Panc1 (cell line): ENCODE measurements around the gene ASAP2. TPM values are rescaled to one million over a fixed set of nuclear protein-coding genes. Genes with fewer than 3 reads are reported as not detected.

ENCODE experiments used
- ATAC-seq: fragments of 200-7000 bp; cut with Tn5 transposase; 2 replicates; pipeline ENCODE4 v1.9.1; 2020; ENCODE audit warnings: mild to moderate bottlenecking, moderate library complexity
- BruUV-seq: library from RNA; stranded (reverse); fragments of 400-500 nt; replicated peaks from 2 replicates; lab custom pipeline; 2021; lab: Mats Ljungman, UMichigan
- CTCF ChIA-PET: fragments of 300-600 bp; sonication (Branson Sonifier 250); formaldehyde crosslinking; loops from one replicate; lab custom pipeline; 2022; ENCODE audit warnings: antibody characterized with exemption; lab: Charles Lee
- POLR2A ChIA-PET: fragments of 300-600 bp; sonication (Branson Sonifier 250); formaldehyde crosslinking; loops from one replicate; lab custom pipeline; 2022; ENCODE audit warnings: antibody characterized with exemption; lab: Charles Lee
- DNase-seq: peaks from one replicate; pipeline ENCODE4 v3.0.0-alpha.2; 2010; ENCODE audit warnings: low read depth, low spot score
- H3K27ac ChIP-seq: 2 replicates; pipeline ENCODE4 v1.5.1; 2011; ENCODE audit warnings: mild to moderate bottlenecking, low read length, inconsistent platforms
- H3K27me3 ChIP-seq: fragments of 200-500 bp; sonication (Bioruptor generic); 2 replicates; pipeline ENCODE4 v1.6.0; 2014; ENCODE audit warnings: low read length, inconsistent platforms; ENCODE audit not compliant: control insufficient read depth, insufficient read depth
- H3K36me3 ChIP-seq: fragments of 200-500 bp; sonication (Bioruptor generic); 2 replicates; pipeline ENCODE4 v1.5.1; 2014; ENCODE audit warnings: inconsistent platforms, mild to moderate bottlenecking, low read length, moderate library complexity; ENCODE audit not compliant: control insufficient read depth, insufficient read depth
- H3K4me1 ChIP-seq: 2 replicates; pipeline ENCODE4 v1.5.1; 2011; ENCODE audit warnings: inconsistent platforms, mild to moderate bottlenecking, low read length, moderate library complexity; ENCODE audit not compliant: control insufficient read depth, insufficient read depth
- H3K4me3 ChIP-seq, 2 experiments: 2 replicates each; pipeline ENCODE4 v1.5.1; 2011 to 2012; ENCODE audit warnings: low read depth in 2 of 2, low read length in 2 of 2, mild to moderate bottlenecking in 2 of 2, inconsistent platforms in 1 of 2, moderate library complexity in 1 of 2
- H3K9me3 ChIP-seq: fragments of 200-500 bp; sonication (Bioruptor generic); 2 replicates; pipeline ENCODE4 v1.5.1; 2014; ENCODE audit warnings: low read depth, mild to moderate bottlenecking, inconsistent platforms, low read length, moderate library complexity; ENCODE audit not compliant: control insufficient read depth, insufficient read depth
- CTCF ChIP-seq: fragments of 450-650 bp; IDR thresholded peaks from 2 replicates; pipeline ENCODE4 v1.5.1; 2017; ENCODE audit warnings: mild to moderate bottlenecking
- POLR2AphosphoS5 ChIP-seq: IDR thresholded peaks from 2 replicates; pipeline ENCODE4 v1.6.1; 2012; ENCODE audit warnings: mild to moderate bottlenecking, low read depth, low read length, moderate library complexity
- REST ChIP-seq, 2 experiments: IDR thresholded peaks; 2 replicates each; pipeline ENCODE4 v1.6.1; 2011 to 2012; ENCODE audit warnings: low read depth in 2 of 2, control low read depth in 1 of 2, low read length in 1 of 2, mild to moderate bottlenecking in 1 of 2, moderate library complexity in 1 of 2; ENCODE audit not compliant: insufficient read depth in 1 of 2
- SIN3A ChIP-seq: IDR thresholded peaks from 2 replicates; pipeline ENCODE4 v1.6.1; 2012; ENCODE audit warnings: low read depth, mild to moderate bottlenecking, low read length, moderate library complexity, borderline replicate concordance; ENCODE audit not compliant: insufficient read depth
- TCF7L2 ChIP-seq: IDR thresholded peaks from 2 replicates; pipeline ENCODE4 v1.6.1; 2011; ENCODE audit warnings: mild to moderate bottlenecking, low read depth, low read length, inconsistent platforms
- in situ Hi-C: cut with HindIII; loops from 2 replicates; pipeline ENCODE4 v1.10.0; 2016; ENCODE audit warnings: low sequenced_read_pairs, low pct_unique_long_range_greater_than_20kb
- intact Hi-C: fragments of 100-400 bp; cut with micrococcal nuclease; formaldehyde crosslinking; loops from one replicate; pipeline ENCODE4 v1.10.0; 2022; ENCODE audit not compliant: unreplicated experiment
- total RNA-seq: library from RNA; stranded (reverse); gene quantifications from one replicate; pipeline ENCODE4 v1.2.1, GENCODE V29; 2021; ENCODE audit not compliant: unreplicated experiment

ASAP2 gene
- total RNA-seq, 1 experiment from 2014 or later: 107 TPM

- in situ Hi-C loops: no loop called here
- no peak overlapping the region for H3K27ac ChIP-seq
- H3K27me3 ChIP-seq: no peaks in the 10 kb centered on the region
- CTCF ChIA-PET: no interaction called here
- H3K4me1 ChIP-seq: peaks cover 8% of the 10 kb centered on the region; the same call in 1 of the 2 replicates
- no peak for TF ChIP-seq TCF7L2
- no peak for TF ChIP-seq REST (IDR thresholded peaks at IDR 0.05; ENCODE audit: insufficient read depth in 1 of 2, low read depth in 2 of 2, low read length in 1 of 2)
- TF ChIP-seq SIN3A: no peak
- no peak for TF ChIP-seq POLR2AphosphoS5
- no peak for TF ChIP-seq CTCF
- no peak overlapping the region for H3K4me3 ChIP-seq
- no peak for ATAC-seq
- peaks cover 48% of the 10 kb centered on the region for H3K36me3 ChIP-seq
- no peaks in the 10 kb centered on the region for H3K9me3 ChIP-seq
- no TSS peak for BruUV-seq
- DNase-seq: no peak
- POLR2A ChIA-PET: no interaction called here
- intact Hi-C loops: no loop called here
Measured at GRCh38 chr2:9322576-9322975, 116.0 kb downstream of the ASAP2 start.

- in situ Hi-C loops: no loop called here
- Histone ChIP-seq H3K27ac (no peak overlapping the region), H3K4me3 (no peak overlapping the region), H3K36me3 (peaks cover 43% of the 10 kb centered on the region), H3K4me1 (peaks cover 8% of the 10 kb centered on the region; the same call in 1 of the 2 replicates), H3K9me3 (no peaks in the 10 kb centered on the region), H3K27me3 (no peaks in the 10 kb centered on the region)
- intact Hi-C loops: no loop called here
- 0 out of 2 replicates have a peak, but pooled peaks have one; percentile 22 for ATAC-seq
- no peak for DNase-seq
- CTCF ChIA-PET: no interaction called here
- no TSS peak for BruUV-seq
- POLR2A ChIA-PET: no interaction called here
- TF ChIP-seq POLR2AphosphoS5 (no peak), TCF7L2 (no peak), SIN3A (no peak), CTCF (no peak), REST (IDR thresholded peaks at IDR 0.05; ENCODE audit: insufficient read depth in 1 of 2, low read depth in 2 of 2, low read length in 1 of 2) (no peak)
Measured at GRCh38 chr2:9325428-9325827, 118.8 kb downstream of the ASAP2 start.
